H1 (cell line): ENCODE measurements around the gene DDX59. TPM values are rescaled to one million over a fixed set of nuclear protein-coding genes. Genes with fewer than 3 reads are reported as not detected.
A peak's percentile ranks its signal among the peaks of the same experiment; 100 is the strongest.

Experiments
- CTCF ChIA-PET: fragments of 300-600 bp; sonication (Branson Sonifier 250); formaldehyde crosslinking; loops from one replicate; lab custom pipeline; 2021; ENCODE audit not compliant: partially characterized antibody; lab: Charles Lee
- POLR2A ChIA-PET: fragments of 300-600 bp; sonication (Branson Sonifier 250); formaldehyde crosslinking; loops from one replicate; lab custom pipeline; 2021; ENCODE audit warnings: inconsistent platforms; ENCODE audit not compliant: partially characterized antibody; lab: Charles Lee
- DNase-seq, 2 experiments: peaks; one replicate each; pipeline versions ENCODE4 v3.0.0 to v3.0.0-alpha.2; 2010 to 2022; ENCODE audit warnings: low spot score in 2 of 2, low read depth in 1 of 2, mixed read lengths in 1 of 2
- FAIRE-seq: peaks from 2 replicates; lab custom pipeline; 2011; peaks lifted over from hg19 to GRCh38; lab: Jason Lieb, UNC
- H2AFZ ChIP-seq: 2 replicates; pipeline ENCODE4 v1.8.1; 2012; ENCODE audit warnings: low read length, inconsistent platforms
- H2AK5ac ChIP-seq: 2 replicates; pipeline ENCODE4 v1.6.1; 2013; ENCODE audit warnings: low read depth, low read length
- H2BK120ac ChIP-seq: replicated peaks from 2 replicates; pipeline ENCODE3; 2013; ENCODE audit warnings: low read depth, low read length, inconsistent platforms
- H2BK12ac ChIP-seq: 2 replicates; pipeline ENCODE4 v1.6.1; 2013; ENCODE audit warnings: low read depth, low read length
- H2BK15ac ChIP-seq: 2 replicates; pipeline ENCODE4 v1.6.1; 2013; ENCODE audit warnings: low read length
- H2BK20ac ChIP-seq: 2 replicates; pipeline ENCODE4 v1.6.1; 2013; ENCODE audit warnings: low read length
- H2BK5ac ChIP-seq: 2 replicates; pipeline ENCODE4 v1.6.1; 2013; ENCODE audit warnings: low read depth, low read length
- H3K14ac ChIP-seq: 2 replicates; pipeline ENCODE4 v1.6.1; 2013; ENCODE audit warnings: inconsistent platforms; ENCODE audit not compliant: insufficient read length
- H3K18ac ChIP-seq: 2 replicates; pipeline ENCODE4 v1.6.1; 2013; ENCODE audit warnings: low read length; ENCODE audit errors: extremely low read depth
- H3K23ac ChIP-seq: 2 replicates; pipeline ENCODE4 v1.6.1; 2013; ENCODE audit warnings: inconsistent platforms; ENCODE audit not compliant: insufficient read length
- H3K23me2 ChIP-seq: 2 replicates; pipeline ENCODE4 v1.6.1; 2013; ENCODE audit warnings: low read depth, low read length
- H3K27ac ChIP-seq: 2 replicates; pipeline ENCODE4 v1.6.1; 2011; ENCODE audit warnings: low read depth, low read length, inconsistent platforms
- H3K27me3 ChIP-seq, 4 experiments: replicated peaks in 1 of 4; 1 replicate in 1 of 4; 2 replicates in 3 of 4; pipeline versions ENCODE4 v1.6.1 to v1.8.1; 2011 to 2013; ENCODE audit warnings: low read length in 3 of 4, mild to moderate bottlenecking in 3 of 4, inconsistent platforms in 2 of 4, mixed read lengths in 2 of 4, moderate library complexity in 1 of 4; ENCODE audit not compliant: control insufficient read depth in 3 of 4, insufficient read depth in 3 of 4; ENCODE audit errors: extremely low read depth in 1 of 4
- H3K36me3 ChIP-seq, 4 experiments: 2 replicates each; pipeline versions ENCODE4 v1.6.1 to v1.8.1; 2011 to 2013; ENCODE audit warnings: mild to moderate bottlenecking in 4 of 4, low read length in 3 of 4, moderate library complexity in 2 of 4, control low read depth in 1 of 4, inconsistent platforms in 1 of 4; ENCODE audit not compliant: insufficient read depth in 4 of 4, control insufficient read depth in 2 of 4
- H3K4ac ChIP-seq: replicated peaks from 2 replicates; pipeline ENCODE3; 2013; ENCODE audit warnings: low read length, low read depth, mixed read lengths, inconsistent platforms; ENCODE audit not compliant: insufficient read length
- H3K4me1 ChIP-seq, 4 experiments: replicated peaks in 1 of 4; 1 replicate in 1 of 4; 2 replicates in 3 of 4; pipeline versions ENCODE4 v1.6.1 to v1.8.1; 2011 to 2013; ENCODE audit warnings: low read length in 3 of 4, inconsistent platforms in 2 of 4, mixed read lengths in 1 of 4; ENCODE audit not compliant: insufficient read depth in 4 of 4, control insufficient read depth in 3 of 4
- H3K4me2 ChIP-seq, 2 experiments: 2 replicates each; pipeline versions ENCODE4 v1.6.1 to v1.8.1; 2011 to 2013; ENCODE audit warnings: low read depth in 2 of 2, low read length in 2 of 2, control low read depth in 1 of 2, inconsistent platforms in 1 of 2, mild to moderate bottlenecking in 1 of 2; ENCODE audit not compliant: insufficient read depth in 1 of 2
- H3K4me3 ChIP-seq, 4 experiments: fragments of 200-600, 300-600 bp in 1 of 4; sonication (generic), shearing (Covaris generic), sonication (Bioruptor Twin) in 1 of 4; 2 replicates each; pipeline versions ENCODE4 v1.5.1 to v1.8.1; 2011 to 2016; ENCODE audit warnings: low read length in 4 of 4, low read depth in 3 of 4, control low read depth in 2 of 4, inconsistent platforms in 2 of 4, mild to moderate bottlenecking in 2 of 4, mixed read lengths in 1 of 4, moderate library complexity in 1 of 4; ENCODE audit not compliant: insufficient read depth in 2 of 4; ENCODE audit errors: extremely low read depth in 1 of 4
- H3K56ac ChIP-seq: replicated peaks from 2 replicates; pipeline ENCODE3; 2013; ENCODE audit warnings: low read depth, mild to moderate bottlenecking, mixed read lengths, low read length, inconsistent platforms; ENCODE audit not compliant: insufficient read length
- H3K79me1 ChIP-seq: 2 replicates; pipeline ENCODE4 v1.6.1; 2013; ENCODE audit warnings: low read depth, low read length, control low read depth
- H3K79me2 ChIP-seq, 2 experiments: 2 replicates each; pipeline versions ENCODE4 v1.6.1 to v1.8.1; 2012 to 2013; ENCODE audit warnings: low read length in 2 of 2, mild to moderate bottlenecking in 2 of 2, inconsistent platforms in 1 of 2; ENCODE audit not compliant: insufficient read depth in 2 of 2, control insufficient read depth in 1 of 2
- H3K9ac ChIP-seq, 4 experiments: replicated peaks in 1 of 4; 1 replicate in 1 of 4; 2 replicates in 3 of 4; pipeline versions ENCODE4 v1.6.1 to v1.8.1; 2011 to 2013; ENCODE audit warnings: low read depth in 3 of 4, low read length in 3 of 4, control low read depth in 2 of 4, mild to moderate bottlenecking in 2 of 4, moderate library complexity in 2 of 4, inconsistent platforms in 1 of 4; ENCODE audit errors: extremely low read depth in 1 of 4
- H3K9me3 ChIP-seq, 2 experiments: 2 replicates each; pipeline versions ENCODE4 v1.6.1 to v1.8.1; 2012 to 2013; ENCODE audit warnings: mild to moderate bottlenecking in 2 of 2, moderate library complexity in 2 of 2, control low read depth in 1 of 2, inconsistent platforms in 1 of 2, low read depth in 1 of 2, low read length in 1 of 2, mixed read lengths in 1 of 2; ENCODE audit not compliant: insufficient read depth in 2 of 2
- H4K20me1 ChIP-seq, 2 experiments: replicated peaks in 1 of 2; 2 replicates each; pipeline versions ENCODE3 to v1.8.1; 2011 to 2013; ENCODE audit warnings: inconsistent platforms in 2 of 2, low read length in 2 of 2, mild to moderate bottlenecking in 1 of 2; ENCODE audit not compliant: insufficient read depth in 2 of 2, control insufficient read depth in 1 of 2
- H4K5ac ChIP-seq: 2 replicates; pipeline ENCODE4 v1.6.1; 2013; ENCODE audit warnings: low read length, low read depth, mixed read lengths, inconsistent platforms; ENCODE audit not compliant: insufficient read length
- H4K8ac ChIP-seq: 2 replicates; pipeline ENCODE4 v1.8.0; 2013; ENCODE audit warnings: mild to moderate bottlenecking, moderate library complexity, low read length, inconsistent platforms; ENCODE audit not compliant: insufficient read depth; ENCODE audit errors: extremely low read depth
- H4K91ac ChIP-seq: replicated peaks from 2 replicates; pipeline ENCODE3; 2013; ENCODE audit warnings: low read length, mixed read lengths, inconsistent platforms; ENCODE audit not compliant: insufficient read length
- HDAC2 ChIP-seq, 2 experiments: fragments of 300-600 bp in 1 of 2; sonication (generic) in 1 of 2; IDR thresholded peaks; 2 replicates each; pipeline ENCODE4 v1.6.1; 2011 to 2012; ENCODE audit warnings: low read depth in 2 of 2, low read length in 2 of 2, mild to moderate bottlenecking in 2 of 2, moderate library complexity in 2 of 2, borderline replicate concordance in 1 of 2, inconsistent platforms in 1 of 2
- JUN ChIP-seq: IDR thresholded peaks from 2 replicates; pipeline ENCODE4 v1.6.1; 2011; ENCODE audit warnings: low read depth, mild to moderate bottlenecking, improper control_type of control experiment, low read length
- RAD21 ChIP-seq, 2 experiments: IDR thresholded peaks in 1 of 2; conservative IDR thresholded peaks in 1 of 2; 2 replicates each; pipeline ENCODE4 v1.6.1; 2011; ENCODE audit warnings: low read depth in 2 of 2, low read length in 2 of 2, improper control_type of control experiment in 1 of 2, inconsistent platforms in 1 of 2, mild to moderate bottlenecking in 1 of 2, moderate library complexity in 1 of 2
- RFX5 ChIP-seq: IDR thresholded peaks from 2 replicates; pipeline ENCODE4 v1.6.1; 2011; ENCODE audit warnings: low read depth, low read length, improper control_type of control experiment, borderline replicate concordance
- SIX5 ChIP-seq: IDR thresholded peaks from 2 replicates; pipeline ENCODE4 v1.6.1; 2011; ENCODE audit warnings: mild to moderate bottlenecking, low read depth, low read length
- TAF1 ChIP-seq: IDR thresholded peaks from 2 replicates; pipeline ENCODE4 v1.6.1; 2011; ENCODE audit warnings: mild to moderate bottlenecking, low read depth, low read length
- TBP ChIP-seq: IDR thresholded peaks from 2 replicates; pipeline ENCODE4 v1.6.1; 2011; ENCODE audit warnings: low read depth, low read length, improper control_type of control experiment
- WGBS, 2 experiments: shearing (Covaris generic) in 1 of 2; methylation state at CpG; one replicate each; pipeline versions ENCODE4 v1.1.6 to v1.1.7; 2013 to 2015; ENCODE audit warnings: low lambda C conversion rate in 2 of 2, mixed read lengths in 2 of 2, inconsistent platforms in 1 of 2, low coverage in 1 of 2, missing lambda C conversion rate in 1 of 2; ENCODE audit not compliant: insufficient replicate concordance in 2 of 2, insufficient coverage in 1 of 2, insufficient read length in 1 of 2; ENCODE audit errors: extremely low coverage in 1 of 2, missing lambda C conversion rate in 1 of 2; 5-methylcytosine and 5-hydroxymethylcytosine counted together
- polyA plus RNA-seq, 7 experiments: library from polyadenylated mRNA; depleted of rRNA in 3 of 7; stranded (reverse) in 5 of 7; unstranded in 2 of 7; fragments of >200 nt in 5 of 7; fragments of 200-250 nt in 2 of 7; gene quantifications; 1 replicate in 5 of 7; 2 replicates in 1 of 7; 4 replicates in 1 of 7; pipeline versions ENCODE4 v1.2.1 to v1.2.3, GENCODE V29; 2011 to 2013; ENCODE audit warnings: missing spikeins in 2 of 7, mixed read lengths in 2 of 7
- total RNA-seq: library from RNA; stranded (reverse); fragmentation: NEBNext Ultra II Directional; extraction: Animal tissue kit (Norgen Biotek cat#: 25700); gene quantifications from 2 replicates; pipeline ENCODE4 v1.2.1, GENCODE V29; 2021
- TF ChIP-seq, protein P1 (sequence below), 3 experiments: IDR thresholded peaks; 1 replicate in 2 of 3; 2 replicates in 1 of 3; pipeline versions ENCODE4 v1.5.1 to v1.6.1; 2011; ENCODE audit warnings: low read length in 3 of 3, mild to moderate bottlenecking in 3 of 3, inconsistent platforms in 2 of 3, low read depth in 1 of 3, moderate library complexity in 1 of 3; ENCODE audit not compliant: insufficient read depth in 1 of 3; ENCODE audit errors: control extremely low read depth in 1 of 3

DDX59 gene
- total and polyA plus RNA-seq, 2 of the 8 experiments (the other 6 are each of a cell fraction or from before 2014, with no cell fraction given), result 8.3 to 19.4 TPM

DNA sequence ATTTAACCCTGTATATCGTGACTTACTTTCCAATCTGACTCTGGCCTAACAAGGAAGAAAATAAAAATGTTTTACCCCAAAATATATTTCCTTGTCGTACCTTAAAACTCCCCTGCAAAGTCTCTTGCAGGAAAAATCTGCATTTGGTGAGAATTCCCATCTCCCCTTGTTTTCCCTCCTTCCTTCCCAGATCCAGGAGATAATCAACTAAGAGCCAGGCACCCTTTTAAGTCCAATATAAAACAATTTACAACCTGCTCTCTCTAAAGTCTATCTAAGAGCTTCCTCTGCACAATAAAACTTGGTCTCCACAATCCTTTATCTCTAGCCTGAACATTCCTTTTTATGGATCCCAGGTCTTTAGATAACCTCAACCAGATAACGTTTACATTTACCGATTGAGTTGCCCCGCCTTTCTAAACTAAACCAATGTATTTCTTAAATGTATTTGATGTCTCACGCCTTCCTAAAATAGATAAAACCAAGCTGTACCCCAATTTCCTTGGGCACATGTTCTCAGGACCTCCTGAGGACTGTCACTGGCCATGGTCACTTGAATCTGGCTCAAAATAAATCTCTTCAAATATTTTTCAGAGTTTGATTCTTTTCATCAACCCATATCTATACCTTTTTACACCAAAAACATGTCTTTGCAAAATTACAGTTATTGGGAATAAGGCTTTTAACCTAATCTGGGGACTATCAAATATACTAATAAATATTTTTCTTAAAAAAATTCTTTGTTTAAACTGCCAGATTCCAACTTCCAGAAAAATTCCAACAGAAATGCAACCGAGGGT, 993 bp downstream of the DDX59 start:
- H3K14ac ChIP-seq, result no peak overlapping the region
- WGBS, 2 experiments, result 45% methylated on average over 7 of the region's 7 CpGs; no CpG with 5 or more reads in 1 of the 2 experiments
- peak overlapping the region; percentile 68 to 80 for H3K4me2 ChIP-seq
- H3K23me2 ChIP-seq, result peaks cover 3% of the 10 kb centered on the region; the same call in 1 of the 2 replicates
- no peak for FAIRE-seq
- POLR2A ChIA-PET, result interaction anchor here (1.0 to 1.8 kb wide), 9 partner anchors 10 to 71 kb away, joined by 3 to 8 read pairs (median 6); partner anchors contain the start of genes CAMSAP2 and KIF14
- peak overlapping the region; percentile 93; the same call in 1 of the 2 replicates for H3K27ac ChIP-seq
- H2AK5ac ChIP-seq, result no peak overlapping the region
- no peak overlapping the region for H2BK20ac ChIP-seq
- H2AFZ ChIP-seq, result no peak overlapping the region
- H2BK120ac ChIP-seq, result no peak overlapping the region
- H4K20me1 ChIP-seq, result no peaks in the 10 kb centered on the region
- peaks cover 0 to 19% of the 10 kb centered on the region in 2 experiments; a peak in 3 of 4 replicates for H3K79me2 ChIP-seq
- peak overlapping the region; percentile 68 to 86 (median 78) for H3K4me3 ChIP-seq
- H3K27me3 ChIP-seq, result no peaks in the 10 kb centered on the region
- no peak overlapping the region for H3K18ac ChIP-seq
- no peak overlapping the region for H3K56ac ChIP-seq
- H3K23ac ChIP-seq, result no peak overlapping the region
- peak overlapping the region in 3 of 4 experiments; percentile 78 to 90 (median 85); a peak in 5 of 7 replicates for H3K9ac ChIP-seq
- no peak overlapping the region for H2BK5ac ChIP-seq
- CTCF ChIA-PET, result interaction anchor here (0.6 to 2.7 kb wide), 5 partner anchors 46 to 261 kb away, joined by 3 to 14 read pairs (median 3); no protein-coding TSS in a partner anchor
- H4K5ac ChIP-seq, result no peak overlapping the region
- H3K79me1 ChIP-seq, result 0 out of 2 replicates have a peak, but pooled peaks cover 2% of the 10 kb centered on the region
- H2BK12ac ChIP-seq, result no peak overlapping the region
- H2BK15ac ChIP-seq, result no peak overlapping the region
- H3K9me3 ChIP-seq, result no peaks in the 10 kb centered on the region
- peaks cover 0 to 8% (median 2%) of the 10 kb centered on the region in 4 experiments; a peak in 3 of 8 replicates for H3K36me3 ChIP-seq
- peaks cover 0 to 8% (median 5%) of the 10 kb centered on the region in 4 experiments; a peak in 4 of 7 replicates for H3K4me1 ChIP-seq
- DNase-seq, result no peak
- H4K91ac ChIP-seq, result no peak overlapping the region
- no peak overlapping the region for H3K4ac ChIP-seq
- no peak overlapping the region; the same call in 1 of the 2 replicates for H4K8ac ChIP-seq
- TF ChIP-seq TBP (no peak), RFX5 (no peak), HDAC2 (IDR thresholded peaks at IDR 0.05; ENCODE audit: borderline replicate concordance in 1 of 2, low read depth in 2 of 2, low read length in 2 of 2) (no peak), RAD21 (IDR thresholded peaks at IDR 0.05 in 1 of 2, conservative IDR thresholded peaks at IDR 0.05 in 1 of 2; ENCODE audit: low read depth in 2 of 2, low read length in 2 of 2) (no peak), SIX5 (no peak), JUN (no peak), TAF1 (no peak)
- TF ChIP-seq, protein P1, sequence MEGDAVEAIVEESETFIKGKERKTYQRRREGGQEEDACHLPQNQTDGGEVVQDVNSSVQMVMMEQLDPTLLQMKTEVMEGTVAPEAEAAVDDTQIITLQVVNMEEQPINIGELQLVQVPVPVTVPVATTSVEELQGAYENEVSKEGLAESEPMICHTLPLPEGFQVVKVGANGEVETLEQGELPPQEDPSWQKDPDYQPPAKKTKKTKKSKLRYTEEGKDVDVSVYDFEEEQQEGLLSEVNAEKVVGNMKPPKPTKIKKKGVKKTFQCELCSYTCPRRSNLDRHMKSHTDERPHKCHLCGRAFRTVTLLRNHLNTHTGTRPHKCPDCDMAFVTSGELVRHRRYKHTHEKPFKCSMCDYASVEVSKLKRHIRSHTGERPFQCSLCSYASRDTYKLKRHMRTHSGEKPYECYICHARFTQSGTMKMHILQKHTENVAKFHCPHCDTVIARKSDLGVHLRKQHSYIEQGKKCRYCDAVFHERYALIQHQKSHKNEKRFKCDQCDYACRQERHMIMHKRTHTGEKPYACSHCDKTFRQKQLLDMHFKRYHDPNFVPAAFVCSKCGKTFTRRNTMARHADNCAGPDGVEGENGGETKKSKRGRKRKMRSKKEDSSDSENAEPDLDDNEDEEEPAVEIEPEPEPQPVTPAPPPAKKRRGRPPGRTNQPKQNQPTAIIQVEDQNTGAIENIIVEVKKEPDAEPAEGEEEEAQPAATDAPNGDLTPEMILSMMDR (IDR thresholded peaks at IDR 0.05; ENCODE audit: control extremely low read depth in 1 of 3, insufficient read depth in 1 of 3, low read depth in 1 of 3, low read length in 3 of 3), result no peak
